SK-N-MC (cell line): ENCODE results near the gene PAPPA2.

Source experiments
- DNase-seq: peaks from one replicate; pipeline ENCODE4 v3.0.0-alpha.2; 2011; ENCODE audit warnings: low read depth, low spot score
- H3K27ac ChIP-seq: fragments of 200-600 bp; sonication (generic); 2 replicates; pipeline ENCODE4 v1.5.1; 2016; ENCODE audit warnings: mixed run types
- H3K36me3 ChIP-seq: fragments of 200-600 bp; sonication (generic); 2 replicates; pipeline ENCODE4 v1.6.1; 2017; ENCODE audit warnings: antibody characterized with exemption, low read length, mixed read lengths; ENCODE audit not compliant: insufficient read depth
- H3K4me3 ChIP-seq: fragments of 200-600 bp; sonication (generic); 2 replicates; pipeline ENCODE4 v1.5.1; 2016
- H3K9ac ChIP-seq: fragments of 200-600 bp; sonication (generic); 2 replicates; pipeline ENCODE4 v1.8.0; 2017; ENCODE audit warnings: mixed run types, mixed read lengths; ENCODE audit not compliant: insufficient read length
- H3K9me3 ChIP-seq: fragments of 200-600 bp; sonication (generic); 2 replicates; pipeline ENCODE4 v1.6.1; 2017; ENCODE audit warnings: low read depth, mild to moderate bottlenecking, antibody characterized with exemption, low read length, moderate library complexity, mixed read lengths
- EZH2 ChIP-seq: fragments of 200-600 bp; sonication (generic); IDR thresholded peaks from one replicate; pipeline ENCODE4 v1.6.1; 2017; ENCODE audit warnings: antibody characterized with exemption
- FOXP2 ChIP-seq: optimal IDR thresholded peaks from 2 replicates; pipeline ENCODE3; 2011; ENCODE audit warnings: mild to moderate bottlenecking, moderate library complexity; ENCODE audit not compliant: insufficient read depth; ENCODE audit errors: extremely low read length, control extremely low read depth
- POLR2AphosphoS5 ChIP-seq: IDR thresholded peaks from 2 replicates; pipeline ENCODE4 v1.6.1; 2012; ENCODE audit warnings: mild to moderate bottlenecking, low read depth, low read length, borderline replicate concordance

Gene PAPPA2

DNA sequence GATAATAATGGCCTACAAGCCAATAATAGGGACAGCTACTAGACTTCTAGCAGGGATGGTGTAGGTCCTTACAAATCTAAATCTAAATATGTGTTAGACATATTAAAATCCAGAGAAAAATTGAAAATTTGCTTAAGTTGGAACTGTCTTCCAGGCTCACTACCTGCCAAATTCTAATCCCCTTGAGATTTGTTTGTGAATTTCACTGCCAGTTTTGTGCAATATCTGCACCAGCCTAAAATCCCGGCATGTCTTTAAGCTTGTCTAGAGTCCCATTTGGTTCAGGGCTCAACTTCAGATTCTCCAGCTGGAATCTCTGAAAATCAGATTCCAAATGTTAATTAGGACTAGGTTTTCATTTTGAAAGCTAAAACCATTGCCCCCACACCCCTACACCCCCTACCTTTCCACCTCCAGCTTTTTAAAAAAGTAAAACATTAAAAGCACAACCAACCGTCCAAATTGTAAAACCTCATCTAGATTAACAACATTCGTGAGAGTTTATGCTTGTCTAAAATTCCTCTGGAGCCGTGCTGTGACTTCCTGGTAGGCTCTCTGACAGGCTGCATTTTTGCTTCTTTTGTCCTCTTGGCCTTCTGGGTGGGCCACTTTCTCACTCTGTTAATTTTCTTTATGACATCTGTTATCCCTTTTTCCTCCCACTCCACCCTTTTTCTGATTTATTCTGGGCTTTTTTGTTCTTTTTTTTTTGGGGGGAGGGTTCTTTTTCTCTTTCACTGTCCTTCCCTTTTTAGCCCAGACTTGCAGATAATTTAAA, 348.7 kb downstream of the PAPPA2 start:
- no peak for TF ChIP-seq EZH2
- TF ChIP-seq POLR2AphosphoS5, result no peak
- TF ChIP-seq FOXP2, result no peak

DNA sequence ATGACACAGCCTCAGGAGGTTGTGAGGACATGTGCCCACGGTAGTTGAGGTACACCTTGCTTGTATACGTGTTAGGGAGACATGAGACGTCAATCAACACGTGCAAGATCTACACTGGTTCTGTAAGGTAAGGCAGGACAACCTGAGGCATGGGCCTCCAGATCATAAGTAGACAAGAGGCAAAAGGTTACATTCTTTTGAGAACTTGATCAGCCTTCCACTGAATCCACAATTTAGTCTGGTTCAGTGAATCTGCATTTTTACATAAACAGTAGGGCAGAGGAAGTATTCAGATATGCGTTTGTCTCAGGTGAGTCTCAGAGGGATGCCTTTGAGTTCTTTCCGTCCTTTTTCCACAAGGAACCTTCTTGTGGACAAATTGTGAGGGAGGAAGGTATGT, 352.6 kb downstream of the PAPPA2 start:
- Histone ChIP-seq H3K4me3 (no peak overlapping the region), H3K36me3 (no peaks in the 10 kb centered on the region), H3K9me3 (no peaks in the 10 kb centered on the region), H3K27ac (no peak overlapping the region), H3K9ac (no peak overlapping the region)
- no peak for DNase-seq
- no peak for TF ChIP-seq FOXP2
- no peak for TF ChIP-seq EZH2
- no peak for TF ChIP-seq POLR2AphosphoS5

More for the DNA sequence above, 348.7 kb downstream of the PAPPA2 start:
- H3K36me3 ChIP-seq, result no peaks in the 10 kb centered on the region
- no peak for DNase-seq
- no peak overlapping the region for H3K9ac ChIP-seq
- no peak overlapping the region for H3K4me3 ChIP-seq
- H3K27ac ChIP-seq, result no peak overlapping the region
- no peaks in the 10 kb centered on the region for H3K9me3 ChIP-seq

DNA sequence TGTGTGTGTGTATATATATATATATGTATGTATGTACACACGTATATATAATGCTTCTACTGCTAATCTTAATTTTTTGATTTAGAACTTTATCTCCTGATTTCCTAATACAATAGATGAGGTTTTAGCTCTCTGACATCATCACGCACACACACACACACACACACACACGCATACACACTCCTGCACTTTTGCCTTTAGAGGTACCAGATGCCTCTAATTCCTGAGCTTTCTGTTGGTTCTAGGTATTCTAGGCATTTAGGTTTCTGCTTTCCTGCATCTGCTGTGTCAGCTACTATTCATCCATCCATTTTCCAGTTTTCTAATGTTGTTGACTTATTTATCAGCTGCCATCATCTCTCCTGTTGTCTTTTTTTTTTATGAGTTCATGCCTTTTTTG, 353.3 kb downstream of the PAPPA2 start:
- H3K9ac ChIP-seq, result no peak overlapping the region
- DNase-seq, result no peak
- H3K9me3 ChIP-seq, result no peaks in the 10 kb centered on the region
- H3K27ac ChIP-seq, result no peak overlapping the region
- TF ChIP-seq POLR2AphosphoS5 (no peak), EZH2 (no peak)
- H3K36me3 ChIP-seq, result no peaks in the 10 kb centered on the region
- no peak overlapping the region for H3K4me3 ChIP-seq

DNA sequence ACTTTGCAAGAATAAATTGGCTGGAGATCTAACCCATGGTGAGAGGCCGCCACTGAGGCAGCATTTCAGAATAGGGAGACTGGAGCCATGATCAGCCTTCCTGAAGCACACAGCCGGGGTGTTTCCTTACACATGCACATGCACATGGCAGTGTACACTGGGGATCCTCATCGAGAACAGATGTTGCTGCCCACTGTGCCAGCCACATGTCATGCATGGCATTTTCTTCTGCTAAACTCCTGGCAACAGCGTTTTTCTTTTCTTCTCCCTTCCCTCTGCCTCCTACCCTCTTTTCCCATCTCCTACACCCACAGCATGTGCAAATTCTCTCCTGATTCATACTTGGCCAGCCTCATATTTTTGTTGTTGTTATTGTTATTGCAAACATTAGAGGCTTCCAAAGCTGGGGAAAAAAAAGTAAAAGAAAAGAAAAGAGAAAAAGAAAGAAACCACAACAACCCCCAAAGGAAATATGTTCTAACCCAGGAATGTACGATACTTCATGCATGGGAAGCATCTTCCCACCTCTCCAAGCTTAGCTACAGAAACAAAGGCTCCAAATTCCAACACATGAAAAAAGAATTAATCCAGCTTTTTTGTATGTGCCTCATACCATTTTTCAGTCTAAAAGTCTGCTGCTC, 357.5 kb downstream of the PAPPA2 start:
- no peaks in the 10 kb centered on the region for H3K36me3 ChIP-seq
- no peak overlapping the region for H3K4me3 ChIP-seq
- DNase-seq, result no peak
- no peaks in the 10 kb centered on the region for H3K9me3 ChIP-seq
- H3K9ac ChIP-seq, result no peak overlapping the region
- H3K27ac ChIP-seq, result no peak overlapping the region
- TF ChIP-seq EZH2 (no peak), FOXP2 (no peak), POLR2AphosphoS5 (no peak)

GRCh38 chr1:176826265-176826664, 363.3 kb downstream of the PAPPA2 start:
- Histone ChIP-seq H3K9ac (no peak overlapping the region), H3K36me3 (no peaks in the 10 kb centered on the region), H3K9me3 (no peaks in the 10 kb centered on the region), H3K27ac (no peak overlapping the region), H3K4me3 (no peak overlapping the region)
- TF ChIP-seq FOXP2, result no peak
- no peak for TF ChIP-seq POLR2AphosphoS5
- no peak for TF ChIP-seq EZH2
- no peak for DNase-seq

DNA sequence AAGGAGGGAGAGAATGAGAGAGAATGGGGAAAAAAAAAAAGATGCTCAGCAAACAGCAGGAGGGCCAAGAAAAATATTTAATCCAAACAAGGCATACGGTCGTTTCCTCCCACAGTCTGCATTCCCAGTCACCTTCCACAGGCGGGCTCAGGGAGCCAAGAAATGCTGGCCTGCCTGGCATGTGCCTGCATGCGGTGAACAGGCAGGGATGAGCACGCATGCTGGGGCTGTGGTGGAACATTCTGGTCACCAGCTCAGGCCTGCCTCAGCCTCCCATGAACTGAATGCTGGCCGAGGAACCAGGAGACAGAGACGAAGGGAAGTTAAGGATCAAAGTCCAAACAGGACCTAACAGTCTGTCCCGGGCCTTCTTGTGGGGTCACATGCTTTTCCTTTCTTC, 366.3 kb downstream of the PAPPA2 start:
- no peak overlapping the region for H3K27ac ChIP-seq
- no peak for DNase-seq
- no peaks in the 10 kb centered on the region for H3K9me3 ChIP-seq
- TF ChIP-seq POLR2AphosphoS5, result no peak
- TF ChIP-seq EZH2, result no peak
- TF ChIP-seq FOXP2, result no peak
- no peaks in the 10 kb centered on the region for H3K36me3 ChIP-seq
- H3K4me3 ChIP-seq, result no peak overlapping the region
- no peak overlapping the region for H3K9ac ChIP-seq

DNA sequence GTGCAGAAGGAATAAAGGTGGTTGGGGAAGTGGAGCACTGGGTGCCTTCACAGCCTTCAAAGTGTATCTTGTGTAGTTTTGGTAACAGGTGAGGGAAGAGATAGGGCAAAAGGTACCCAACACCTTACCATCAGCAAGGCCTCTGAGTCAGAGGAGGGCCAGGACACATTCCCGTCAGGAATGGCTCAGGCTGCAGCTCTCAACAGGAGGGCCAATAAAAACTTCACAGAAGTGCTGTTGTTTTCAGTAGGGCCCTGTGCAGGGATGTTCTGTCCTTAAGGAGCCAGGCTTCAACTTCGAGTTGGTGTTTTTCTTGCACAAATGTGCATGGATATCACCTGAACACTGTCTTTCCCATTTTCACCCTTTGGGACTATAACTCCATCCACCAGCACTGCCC, 368.2 kb downstream of the PAPPA2 start:
- Histone ChIP-seq H3K9me3 (no peaks in the 10 kb centered on the region), H3K9ac (no peak overlapping the region), H3K4me3 (no peak overlapping the region), H3K27ac (no peak overlapping the region), H3K36me3 (no peaks in the 10 kb centered on the region)
- no peak for DNase-seq
- TF ChIP-seq FOXP2, result no peak
- no peak for TF ChIP-seq EZH2
- TF ChIP-seq POLR2AphosphoS5, result no peak

GRCh38 chr1:176837708-176838107, 374.7 kb downstream of the PAPPA2 start:
- TF ChIP-seq POLR2AphosphoS5 (no peak), FOXP2 (no peak), EZH2 (no peak)
- Histone ChIP-seq H3K9me3 (no peaks in the 10 kb centered on the region), H3K36me3 (no peaks in the 10 kb centered on the region), H3K27ac (no peak overlapping the region), H3K4me3 (no peak overlapping the region), H3K9ac (no peak overlapping the region)
- no peak for DNase-seq

DNA sequence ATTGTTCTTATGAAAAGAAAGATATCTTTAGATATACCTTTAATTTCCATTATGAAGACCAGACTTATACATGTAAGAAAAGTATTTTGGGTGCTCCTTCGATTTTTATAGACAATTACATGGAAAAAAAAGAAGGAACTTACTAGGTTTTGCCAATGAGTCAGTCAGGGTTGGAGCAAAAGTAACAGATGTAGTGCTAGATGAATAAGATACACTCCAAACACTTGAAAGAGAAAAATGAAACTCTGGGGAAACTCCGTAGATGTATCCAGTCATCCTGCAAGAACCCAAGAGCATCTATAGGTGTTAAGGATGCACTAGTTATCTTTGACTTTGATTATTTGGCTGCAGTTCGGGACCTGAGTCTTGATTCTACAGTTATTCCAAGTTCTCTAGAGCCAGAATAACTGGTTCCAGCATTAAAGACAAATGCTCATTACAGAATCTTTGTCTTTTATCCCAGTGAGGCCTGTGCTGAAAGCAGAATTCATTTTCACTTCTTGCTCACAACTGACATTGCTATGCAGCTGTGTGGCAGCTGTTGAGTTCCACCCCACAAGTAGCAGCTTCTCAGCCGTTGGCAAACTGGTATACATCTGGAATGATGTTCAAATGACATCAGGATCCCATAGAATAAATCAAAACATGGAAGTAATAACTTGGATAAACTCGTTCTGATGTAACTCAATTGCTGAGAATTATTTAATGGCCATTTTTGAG, 375.5 kb downstream of the PAPPA2 start:
- Histone ChIP-seq H3K4me3 (no peak overlapping the region), H3K9me3 (no peaks in the 10 kb centered on the region), H3K9ac (no peak overlapping the region), H3K27ac (no peak overlapping the region), H3K36me3 (no peaks in the 10 kb centered on the region)
- no peak for TF ChIP-seq EZH2
- no peak for TF ChIP-seq FOXP2
- no peak for DNase-seq
